NAMALWA (cell line): ENCODE results near the gene HACD2.

Experiments
- DNase-seq: peaks from one replicate; pipeline ENCODE4 v3.0.0-alpha.2; 2015; ENCODE audit warnings: low spot score

HACD2 gene

DNA sequence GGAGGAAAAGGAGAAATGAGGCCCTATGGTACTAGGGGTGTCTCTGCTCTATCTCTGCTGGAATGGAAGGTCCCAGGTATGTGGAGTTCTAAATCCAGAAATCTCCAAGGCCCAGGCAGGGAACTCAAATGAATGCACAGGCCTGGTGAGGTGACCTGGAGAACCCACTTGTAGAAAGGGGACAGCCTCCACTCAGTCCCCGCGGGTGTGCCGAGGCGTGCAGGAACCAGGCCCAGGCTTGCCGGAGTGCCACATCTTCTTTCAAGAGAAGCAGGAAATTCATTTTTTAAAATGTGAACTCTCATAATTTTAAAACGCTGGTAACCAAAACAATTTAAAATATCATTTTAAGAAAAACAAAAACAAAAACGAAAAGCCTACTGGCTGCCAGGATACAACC lies 103.8 kb downstream of the HACD2 start:
- DNase-seq = no peak

DNA sequence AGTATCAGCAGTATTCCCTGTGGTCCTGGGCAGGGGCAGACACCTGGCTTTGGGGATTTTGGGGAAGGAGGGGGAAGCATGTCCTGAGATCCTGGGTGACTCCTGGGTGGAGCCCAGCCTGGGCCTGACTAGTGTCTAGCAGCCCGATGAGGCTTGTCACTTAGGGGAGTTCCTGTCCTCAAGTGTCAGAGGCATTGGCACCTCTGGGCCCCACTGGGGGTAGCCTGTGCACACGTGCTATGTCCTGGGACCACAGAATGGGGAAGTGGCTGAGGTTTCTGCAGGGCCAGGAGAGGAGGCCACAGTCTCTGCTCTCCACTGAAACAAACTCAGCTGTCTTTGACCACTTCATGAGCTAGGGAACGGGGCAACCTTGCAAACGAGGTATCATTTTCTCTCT lies 104.4 kb downstream of the HACD2 start:
- DNase-seq = peak; percentile 21

DNA sequence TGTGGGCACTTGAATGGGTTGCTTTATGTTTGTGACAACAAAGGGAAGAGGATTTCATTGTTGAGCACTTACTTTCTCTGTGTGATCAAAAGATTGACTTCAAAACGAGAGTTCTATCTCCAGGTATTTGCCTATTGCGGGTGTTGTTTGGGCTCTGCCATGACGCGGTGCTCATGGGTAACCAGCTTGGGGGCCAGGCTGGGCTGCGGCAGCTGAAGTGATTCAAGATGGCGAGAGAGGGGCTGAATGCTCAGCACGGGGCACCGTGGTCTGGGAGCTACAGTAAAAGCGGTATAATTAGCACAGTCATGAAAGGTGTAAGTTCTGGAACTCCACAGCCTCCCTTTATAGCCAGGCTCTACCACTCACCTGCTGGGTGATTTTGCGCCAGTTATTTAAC lies 105.0 kb downstream of the HACD2 start:
- no peak for DNase-seq

DNA sequence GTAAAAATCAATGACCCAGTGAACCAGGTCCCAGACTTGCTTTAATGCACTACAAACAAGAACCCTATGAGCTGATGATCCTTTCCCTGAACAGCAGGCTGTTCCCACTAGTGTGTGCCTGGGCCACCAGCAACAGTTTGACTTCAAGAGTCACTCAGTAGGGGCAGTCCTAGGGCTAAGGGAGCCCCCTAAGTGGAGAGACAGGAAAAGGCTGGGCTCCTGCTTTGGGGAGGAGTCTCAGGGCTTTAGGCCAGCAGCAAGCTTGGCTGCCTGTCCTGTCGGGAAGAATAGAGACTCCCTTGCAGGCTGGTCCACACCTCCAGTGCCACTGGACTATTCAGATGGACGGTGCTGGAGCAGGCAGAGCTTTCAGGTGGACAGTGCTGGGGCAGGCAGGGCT lies 106.5 kb downstream of the HACD2 start:
- DNase-seq = no peak

DNA sequence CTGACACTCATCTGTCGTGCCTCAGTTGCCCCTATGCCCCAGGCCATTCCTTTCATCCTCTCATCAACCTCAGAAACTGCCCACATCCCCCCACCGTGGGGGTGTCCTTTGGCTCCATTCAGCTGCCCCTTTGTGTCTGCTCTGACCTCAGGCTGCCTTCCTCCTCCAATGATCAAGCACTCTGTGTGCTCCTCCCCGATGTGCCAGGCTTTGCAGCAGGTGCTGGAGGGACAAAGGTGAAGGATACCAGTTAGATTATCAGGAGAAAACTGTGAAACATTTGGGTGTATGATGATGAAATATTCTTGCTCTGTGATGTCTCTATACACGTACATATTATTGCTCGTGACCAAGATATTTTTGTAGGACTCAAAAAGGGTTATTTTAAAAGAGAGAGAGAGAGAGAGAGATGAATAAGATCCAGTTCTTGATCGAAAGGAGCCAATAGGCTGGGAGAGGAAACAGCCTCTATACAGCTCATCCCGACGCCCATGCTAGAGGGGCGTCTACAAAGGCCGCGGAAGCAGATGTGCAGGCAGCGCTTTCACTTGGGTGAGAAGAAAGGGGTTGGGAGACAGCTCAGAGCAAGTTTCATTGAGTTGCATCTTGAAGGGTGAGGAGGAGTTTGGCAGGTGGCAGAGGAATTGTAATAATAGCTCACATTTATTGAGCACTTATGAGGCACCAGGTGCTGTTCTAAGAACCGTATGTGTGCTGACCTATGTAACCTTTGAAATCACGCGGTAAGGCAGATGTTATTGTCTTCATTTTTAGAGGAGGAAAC lies 107.7 kb downstream of the HACD2 start:
- no peak for DNase-seq

DNA sequence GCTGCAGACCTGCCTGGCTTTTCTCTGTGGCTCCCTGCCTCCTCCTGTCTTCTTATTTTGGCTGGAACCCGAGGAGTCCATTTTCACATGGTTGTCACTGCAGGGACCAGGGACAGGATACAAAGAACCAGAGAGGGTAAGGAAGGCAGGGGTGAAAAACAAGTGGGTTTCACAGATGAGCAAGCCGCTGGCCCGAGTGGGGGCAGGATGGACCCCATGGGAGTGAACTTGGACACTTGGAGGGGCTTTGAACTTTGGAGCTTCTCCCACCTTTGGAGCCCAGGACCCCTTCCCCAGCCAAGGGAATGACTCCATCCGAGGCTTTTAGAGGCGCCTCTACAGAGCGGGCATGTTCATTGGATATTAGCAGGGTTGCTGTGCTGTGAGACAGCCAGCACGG lies 109.1 kb downstream of the HACD2 start:
- no peak for DNase-seq

DNA sequence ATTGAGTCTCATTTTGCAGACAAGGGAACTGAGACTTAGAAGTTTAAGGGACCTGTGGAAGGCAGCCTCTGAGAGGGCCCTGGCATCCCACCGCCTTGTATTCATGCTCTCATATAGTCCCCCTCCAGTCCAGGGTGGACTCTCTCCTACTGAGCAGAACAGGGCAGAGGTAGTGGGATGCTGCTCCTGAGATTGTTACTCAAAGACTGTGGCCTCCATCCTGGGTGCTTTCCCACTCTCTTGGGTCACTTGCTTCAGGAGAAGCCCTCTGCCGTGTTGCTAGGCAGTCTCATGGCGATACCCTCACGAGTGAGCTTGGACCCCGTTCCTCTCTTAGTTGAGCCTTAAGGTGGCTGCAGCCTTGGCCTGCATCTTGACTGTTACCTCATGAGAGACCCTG lies 113.7 kb downstream of the HACD2 start:
- DNase-seq = no peak

DNA sequence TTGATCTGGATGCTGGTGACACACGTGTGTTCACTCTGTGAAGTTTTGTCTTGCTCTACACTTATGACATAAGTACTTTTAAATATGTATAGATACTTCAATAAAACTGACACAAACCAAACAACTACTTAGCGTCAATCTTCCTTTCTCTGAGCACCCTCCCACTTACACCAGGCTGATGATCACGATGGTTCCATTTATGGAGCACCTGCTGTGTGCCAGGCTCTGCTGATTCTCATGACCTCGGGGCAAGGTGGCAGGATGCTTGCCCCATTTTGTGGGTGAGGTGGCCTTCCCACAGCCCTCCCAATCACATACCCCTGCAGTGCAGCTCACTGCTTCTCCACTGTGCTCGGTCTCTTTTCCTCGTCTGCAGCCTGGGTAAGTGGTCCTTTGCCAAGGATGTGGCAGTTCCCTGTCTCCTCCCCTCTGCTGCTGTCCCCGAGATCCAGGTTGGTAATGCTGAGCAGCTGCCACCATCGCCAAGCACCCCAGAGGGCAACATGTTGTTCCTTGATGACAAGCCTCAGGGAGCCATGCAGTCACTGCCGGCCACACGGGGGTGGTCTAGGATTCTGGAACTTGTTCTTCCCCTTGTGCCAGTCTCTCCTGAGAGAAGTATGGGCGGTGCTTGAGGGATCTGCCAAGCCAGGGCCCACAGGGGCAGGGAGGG lies 115.4 kb downstream of the HACD2 start:
- no peak for DNase-seq

DNA sequence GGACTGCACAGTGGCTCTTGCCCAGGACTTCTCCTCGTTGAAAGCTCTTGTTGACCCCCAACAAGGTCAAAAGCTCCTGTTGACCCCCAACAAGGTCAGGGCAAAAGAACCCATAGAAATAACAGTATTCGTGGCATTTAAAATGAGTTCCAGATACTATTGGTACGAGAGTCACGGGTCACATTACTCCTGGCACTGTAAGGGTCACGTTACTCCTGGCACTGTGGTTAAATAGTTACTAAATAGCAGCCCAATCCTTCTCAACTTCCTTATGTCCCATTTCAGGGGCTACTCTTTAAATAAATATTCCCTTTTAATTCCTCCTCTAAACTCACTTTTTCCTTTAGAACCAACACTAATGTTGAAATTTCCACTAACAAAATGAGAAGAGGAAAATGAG lies 117.8 kb downstream of the HACD2 start:
- no peak for DNase-seq

DNA sequence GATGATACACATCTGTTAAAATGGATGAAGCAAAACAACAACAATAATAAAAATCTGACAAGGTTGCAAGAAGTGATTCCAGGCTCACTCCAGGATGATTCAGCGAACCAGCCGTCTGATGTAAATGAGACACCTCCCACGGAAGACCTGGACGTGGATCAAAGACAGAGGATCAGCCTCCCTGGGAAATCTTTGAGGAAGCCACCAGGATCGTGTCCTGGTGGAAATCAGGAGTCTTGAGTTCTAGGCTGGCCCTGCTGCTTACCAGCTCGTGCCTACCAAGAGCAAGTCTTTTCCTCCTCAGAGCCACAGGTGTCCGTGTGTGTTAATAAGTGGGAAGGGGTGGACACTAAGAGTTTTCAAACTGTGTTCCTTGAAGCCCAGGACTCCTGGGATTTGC lies 120.6 kb downstream of the HACD2 start:
- DNase-seq = no peak

DNA sequence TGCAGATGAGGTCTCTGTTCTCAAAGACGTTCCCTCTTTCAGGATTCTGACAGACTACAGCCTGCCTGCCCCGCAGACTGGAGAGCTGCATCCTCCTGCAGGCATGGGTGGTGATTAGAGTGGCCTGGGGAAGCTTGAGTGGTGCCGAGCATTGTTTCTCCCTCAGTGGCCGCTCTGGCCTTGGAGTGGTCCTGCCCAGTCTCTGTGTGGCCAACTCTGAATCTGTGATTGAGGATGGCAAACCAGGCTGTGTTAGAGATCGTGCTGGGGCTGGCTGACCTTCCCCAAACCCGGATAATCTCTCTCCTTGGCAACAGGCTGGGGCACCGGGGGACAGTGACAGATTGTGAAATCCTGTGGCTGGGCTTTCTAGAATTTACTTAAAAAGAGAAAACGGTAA lies 125.0 kb downstream of the HACD2 start:
- no peak for DNase-seq

DNA sequence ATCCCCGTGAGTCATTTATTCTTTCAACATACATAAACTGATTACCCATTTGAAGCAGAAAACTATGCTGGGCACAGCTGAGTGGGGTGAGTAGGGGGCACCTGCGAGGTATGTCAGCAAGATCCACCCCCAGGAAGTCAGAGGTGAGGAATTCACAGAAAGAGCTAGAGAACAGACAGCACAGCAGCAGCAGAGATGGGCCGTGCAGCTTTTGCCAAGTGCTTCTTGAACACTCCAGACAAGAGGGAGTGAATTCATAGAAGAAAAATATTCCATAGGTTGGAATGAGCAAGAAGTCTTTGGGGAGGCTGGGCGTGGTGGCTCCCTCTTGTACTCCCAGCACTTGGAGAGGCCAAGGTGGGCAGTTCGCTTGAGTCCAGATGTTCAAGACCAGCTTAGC lies 126.6 kb downstream of the HACD2 start:
- no peak for DNase-seq

DNA sequence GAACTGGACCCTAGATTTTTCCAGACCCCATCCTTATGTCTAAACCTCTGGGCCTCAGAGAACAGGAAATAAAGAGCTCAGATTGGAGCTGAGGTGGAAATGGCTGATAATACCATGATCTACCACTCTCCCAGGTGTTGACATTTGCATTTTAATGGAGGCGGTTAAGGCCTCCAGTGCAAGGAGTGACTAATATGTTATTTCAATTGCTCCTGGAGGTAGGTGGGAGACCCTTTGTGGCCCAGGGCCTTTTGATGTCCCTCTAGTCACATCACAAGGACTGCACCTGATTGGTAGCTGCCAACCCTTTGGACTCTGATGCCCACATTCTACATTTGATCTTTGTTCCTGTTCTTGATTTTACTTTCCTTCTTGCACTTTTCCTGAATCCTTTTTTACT lies 127.0 kb downstream of the HACD2 start:
- DNase-seq = no peak

DNA sequence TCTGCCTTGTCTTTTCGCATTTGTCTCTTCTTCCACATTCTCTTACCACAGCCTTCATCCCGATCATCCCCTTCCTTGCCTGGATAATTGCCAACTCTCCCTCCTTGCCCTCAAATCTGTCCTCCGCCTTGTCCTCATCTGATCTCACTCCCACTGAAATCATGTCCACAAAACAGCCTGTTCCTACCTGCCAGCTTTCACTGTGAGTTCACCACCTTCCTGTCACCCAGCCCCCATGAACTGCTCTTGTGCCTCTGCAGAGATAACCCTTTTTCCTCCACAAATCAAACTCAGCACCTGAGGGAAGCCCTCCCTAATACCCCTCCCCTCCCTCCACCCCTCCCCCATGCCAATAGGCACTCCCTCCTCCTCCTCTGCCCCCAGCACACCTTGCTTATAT lies 131.2 kb downstream of the HACD2 start:
- no peak for DNase-seq

DNA sequence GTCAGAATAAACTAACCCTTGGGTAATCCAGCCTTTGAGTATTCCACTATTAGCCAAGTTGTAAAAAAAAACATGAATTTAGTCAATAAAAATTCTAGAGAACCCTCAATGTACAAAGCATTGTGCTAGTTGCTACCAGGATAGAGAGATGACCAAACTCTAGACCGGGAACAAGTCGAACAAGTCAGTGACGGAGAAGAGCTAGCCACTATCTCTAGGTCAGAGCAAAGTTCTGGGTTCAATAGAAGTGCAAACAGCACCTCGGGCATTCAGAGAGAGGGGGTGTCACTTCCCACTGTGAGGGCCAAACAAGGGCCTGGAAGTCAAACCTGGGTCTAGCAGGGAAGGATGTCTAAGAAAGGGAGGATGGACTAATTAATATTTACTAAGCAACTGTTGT lies 133.7 kb downstream of the HACD2 start:
- no peak for DNase-seq

DNA sequence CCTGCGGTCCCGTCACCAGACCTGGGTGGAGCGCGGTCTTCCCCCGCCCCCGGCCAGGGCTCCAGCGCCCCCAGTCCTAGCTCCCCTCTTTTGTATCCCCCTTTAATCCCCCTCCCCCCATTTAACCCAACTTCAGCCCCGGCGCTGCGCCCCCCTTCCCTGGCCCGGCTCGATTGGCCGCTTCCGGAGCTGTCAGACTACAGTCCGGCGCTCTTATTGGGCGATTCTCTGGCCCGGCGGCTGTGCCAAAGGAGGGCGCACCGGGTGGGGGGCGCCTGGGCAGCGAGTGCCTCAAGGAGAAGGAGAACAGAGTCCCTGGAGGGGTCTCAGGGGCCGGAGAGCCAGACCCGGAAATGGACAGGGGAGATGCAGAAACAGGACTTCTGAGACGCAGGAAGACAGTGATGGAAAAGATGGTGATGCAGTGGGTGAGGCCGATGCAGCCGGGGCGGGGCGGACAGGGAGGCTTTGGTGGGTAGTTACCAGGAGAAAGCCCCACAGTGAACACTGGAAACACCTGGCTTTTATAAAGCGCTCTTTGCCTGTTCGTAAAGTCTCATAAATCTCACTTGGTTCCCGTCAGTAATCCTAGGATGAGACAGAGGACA lies 134.8 kb downstream of the HACD2 start:
- DNase-seq = no peak

DNA sequence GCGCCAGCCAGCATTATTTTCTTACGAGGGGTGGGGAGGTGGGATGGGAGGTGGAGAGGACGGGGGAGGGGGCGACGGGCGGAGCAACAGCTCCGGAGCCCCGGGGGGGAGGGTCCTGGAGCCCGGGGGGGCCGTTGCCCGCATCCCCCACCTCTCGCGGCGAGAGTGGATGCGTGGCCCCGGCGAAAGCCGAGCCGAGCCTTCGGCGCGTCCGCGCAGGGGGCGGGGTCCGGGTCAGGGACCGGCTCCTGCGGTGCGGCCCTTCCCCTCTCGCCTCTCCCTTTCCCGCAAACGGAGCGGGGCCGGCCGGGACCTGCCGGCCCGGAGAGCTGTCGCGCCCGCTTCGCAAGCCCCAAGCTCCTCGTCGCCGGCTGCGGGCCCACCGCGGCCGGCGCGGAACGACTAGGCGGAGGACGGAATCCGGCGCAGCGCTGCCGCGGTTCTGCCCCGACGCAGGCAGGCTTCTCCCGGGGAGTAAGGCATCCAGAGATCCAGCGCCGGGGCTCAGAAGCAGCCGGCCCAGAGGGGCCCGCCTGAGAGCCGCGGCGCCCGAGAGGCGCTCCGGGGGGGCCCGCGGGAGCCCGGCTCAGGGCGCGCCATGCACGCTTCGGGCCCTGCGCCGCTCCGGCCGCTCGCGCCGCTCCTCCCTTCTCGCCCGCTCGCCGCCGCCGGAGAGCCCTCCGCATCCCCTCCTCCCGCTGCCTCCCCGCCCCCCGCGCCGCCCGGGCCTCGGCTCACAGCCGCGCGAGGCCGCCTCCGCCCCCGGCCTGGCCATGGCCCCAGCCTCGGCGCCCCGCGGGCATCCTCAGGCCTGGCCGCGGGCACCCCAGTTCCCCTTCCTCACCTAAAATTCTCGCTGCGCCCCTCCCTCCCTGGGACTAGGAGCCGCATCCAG lies 135.5 kb downstream of the HACD2 start:
- DNase-seq = no peak

DNA sequence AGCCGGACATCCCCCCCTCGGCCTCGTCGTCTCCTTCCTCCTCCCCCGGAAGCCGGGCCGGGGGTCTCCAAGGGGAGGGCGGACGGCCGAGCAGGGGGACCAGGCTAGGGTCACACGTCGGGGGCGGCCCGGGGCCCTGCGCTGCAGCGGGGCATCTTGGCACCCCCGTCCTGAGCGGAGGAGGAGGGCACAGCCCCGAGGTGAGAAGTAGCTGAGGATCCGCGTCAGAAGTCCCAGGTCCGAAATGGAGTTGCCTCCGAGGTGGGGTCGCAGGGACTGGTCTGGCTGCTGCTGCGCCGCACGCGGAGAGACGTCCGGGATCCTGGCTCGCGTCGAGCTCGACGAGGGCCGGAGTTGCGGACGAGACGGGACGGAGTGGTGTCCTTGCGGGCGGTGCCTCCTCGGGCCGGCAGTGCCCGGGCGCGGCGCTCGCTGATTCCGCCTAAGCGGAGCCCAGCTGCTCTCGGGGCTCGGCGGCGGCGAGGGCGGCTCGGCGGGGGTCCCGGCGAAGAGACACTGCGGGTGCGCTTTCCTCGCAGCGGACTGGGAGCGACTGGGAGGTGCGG lies 136.2 kb downstream of the HACD2 start, which contains the start of gene ADCY5:
Gene ADCY5, minus strand, starts transcription at position 555 of the 566 bp plus-strand sequence. Its CDS starts 545 bp downstream, at position 10.
- no peak for DNase-seq

DNA sequence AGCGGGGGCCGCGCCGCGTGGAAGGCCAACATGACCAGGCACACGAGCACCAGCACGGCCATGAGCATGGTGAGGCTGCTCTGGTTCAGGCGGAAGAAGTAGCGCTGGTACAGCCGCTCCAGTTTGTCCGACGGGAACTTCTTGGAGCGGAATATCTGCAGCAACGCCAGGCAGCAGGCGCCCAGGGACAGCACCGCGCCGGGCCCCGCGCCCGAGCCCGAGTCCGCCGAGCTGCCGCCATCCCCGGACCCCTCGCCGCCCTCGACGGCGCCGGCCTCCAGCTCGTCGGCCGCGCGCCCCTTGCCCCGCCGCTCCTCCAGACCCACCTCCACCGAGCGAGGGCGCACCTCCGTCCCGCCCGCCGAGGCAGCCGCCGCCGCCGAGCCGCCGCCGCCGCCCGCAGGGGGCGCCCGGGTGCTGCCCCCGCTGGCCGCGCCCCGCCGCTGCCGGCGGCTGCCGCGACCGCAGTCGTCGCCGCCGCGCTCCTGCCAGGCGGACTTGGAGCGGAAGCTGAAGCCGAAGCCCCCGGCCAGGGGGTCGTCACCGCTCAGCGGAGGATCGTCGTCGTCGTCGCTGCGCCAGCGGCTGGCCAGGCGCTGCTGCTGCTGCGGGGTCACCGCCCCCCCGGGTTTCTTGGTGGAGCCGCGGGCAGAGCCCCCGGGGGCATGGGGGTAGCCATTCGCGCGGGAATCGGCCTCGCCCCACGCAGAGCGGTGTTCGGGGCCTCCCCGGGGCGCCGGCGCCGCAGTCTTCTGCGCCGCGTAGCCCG lies 136.9 kb downstream of the HACD2 start:
- DNase-seq = no peak

DNA sequence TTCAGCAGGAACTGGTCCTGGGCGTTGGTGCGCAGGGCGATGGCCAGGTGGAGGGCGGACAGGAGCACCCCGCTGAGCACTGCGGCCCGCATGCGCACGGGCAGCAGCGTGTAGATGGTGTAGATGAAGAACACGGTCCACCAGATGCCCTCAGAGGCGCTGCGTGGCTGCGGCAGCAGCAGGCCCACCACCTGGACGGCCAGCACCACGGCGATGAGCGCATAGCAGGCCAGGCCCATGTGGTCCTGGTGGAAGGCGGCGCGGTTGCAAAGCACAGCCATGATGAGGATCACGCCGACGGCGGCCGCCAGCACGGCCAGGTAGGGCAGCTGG lies 137.5 kb downstream of the HACD2 start:
- DNase-seq = no peak

DNA sequence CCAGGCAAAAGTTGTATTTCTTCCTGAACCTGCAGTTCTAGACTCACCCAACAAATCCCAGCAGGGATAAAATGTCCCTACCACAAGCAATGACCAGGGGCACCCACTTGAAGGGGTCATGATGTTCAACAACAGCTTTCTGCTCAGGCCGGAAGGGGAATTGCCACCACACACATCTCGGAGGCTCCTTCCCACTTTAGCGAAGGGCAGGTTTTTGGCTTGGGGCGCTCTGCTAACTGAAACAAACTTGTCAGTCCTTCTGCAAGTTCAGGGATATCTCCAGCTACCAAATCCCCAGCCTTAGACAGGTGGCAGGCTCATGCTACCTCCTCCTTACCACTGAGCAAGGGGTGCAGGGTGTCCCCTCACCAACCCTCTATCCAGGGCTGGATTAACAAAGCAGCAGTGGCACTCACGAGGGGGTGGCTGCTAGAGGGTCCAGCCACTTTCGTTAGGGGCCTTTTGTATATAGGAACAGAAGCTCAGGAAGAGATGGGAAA lies 138.2 kb downstream of the HACD2 start:
- DNase-seq = no peak
